ENCODE results near the gene DTD2.
A peak's percentile ranks its signal among the peaks of the same experiment; 100 is the strongest.
"Not testable (repeated sequence)": the region's sequence is repeated elsewhere in the genome, so short reads cannot be mapped to it uniquely, and the experiment has no call there.

DTD2 gene

GRCh38 chr14:31456841-31457664 is at the start of gene DTD2:
DTD2 (minus strand) TSS chr14:31457506; CDS start chr14:31457393, 113 bp downstream.
- peak; percentile 86 for DNase-seq

- no peak for DNase-seq
These were observed 48.1 kb upstream of the DTD2 start for GRCh38 chr14:31505411-31505810.

- no peak for DNase-seq
These were observed 44.6 kb upstream of the DTD2 start for GRCh38 chr14:31501870-31502269.

- DNase-seq = no peak
These were observed 35.6 kb upstream of the DTD2 start for GRCh38 chr14:31492759-31493498.

- no peak for DNase-seq
These were observed 32.4 kb upstream of the DTD2 start for GRCh38 chr14:31489691-31490090.

- DNase-seq = no peak
These were observed 30.6 kb upstream of the DTD2 start, which contains the start of gene GPR33 for GRCh38 chr14:31487886-31488285. GPR33 (minus strand) TSS chr14:31488039; CDS start chr14:31483965, 4,074 bp downstream.

- DNase-seq = no peak
These were observed 29.5 kb upstream of the DTD2 start for GRCh38 chr14:31486764-31487163.

- DNase-seq = no peak
These were observed 27.4 kb upstream of the DTD2 start for GRCh38 chr14:31484754-31485153.

- DNase-seq = no peak
These were observed 22.9 kb upstream of the DTD2 start for GRCh38 chr14:31480156-31480555.

GRCh38 chr14:31479027-31479426 is 21.7 kb upstream of the DTD2 start:
- no peak for DNase-seq

- no peak for DNase-seq
These were observed 19.9 kb upstream of the DTD2 start for GRCh38 chr14:31477248-31477647.

- no peak for DNase-seq
These were observed 19.0 kb upstream of the DTD2 start for GRCh38 chr14:31476131-31476866.

GRCh38 chr14:31466554-31466953 is 9.2 kb upstream of the DTD2 start:
- DNase-seq = no peak

- no peak for DNase-seq
These were observed 7.8 kb upstream of the DTD2 start for GRCh38 chr14:31465111-31465510.

GRCh38 chr14:31462450-31462849 is 5.1 kb upstream of the DTD2 start:
- DNase-seq = not testable (repeated sequence)

- no peak for DNase-seq
These were observed 4.2 kb upstream of the DTD2 start for GRCh38 chr14:31461545-31461944.

GRCh38 chr14:31457665-31458659 is 656 bp upstream of the DTD2 start:
- no peak for DNase-seq

GRCh38 chr14:31449971-31450610 is 7.2 kb downstream of the DTD2 start:
- peak; percentile 52 for DNase-seq

- DNase-seq = no peak
These were observed 8.2 kb downstream of the DTD2 start for GRCh38 chr14:31449136-31449535.

GRCh38 chr14:31445703-31446102 is 11.6 kb downstream of the DTD2 start:
- no peak for DNase-seq

GRCh38 chr14:31442284-31442683 is 15.0 kb downstream of the DTD2 start:
- DNase-seq = no peak
